Transverse colon (tissue), 1 donor: ENCODE results near the gene IL22RA1.

ENCODE experiments used
- EP300 ChIP-seq: sonication (generic); formaldehyde crosslinking; IDR thresholded peaks from one replicate; pipeline ENCODE4 v1.6.1; 2017; ENCODE audit warnings: antibody characterized with exemption, low read depth
- POLR2A ChIP-seq: fragments of 450-650 bp; IDR thresholded peaks from one replicate; pipeline ENCODE4 v1.6.1; 2016; ENCODE audit warnings: antibody characterized with exemption, mild to moderate bottlenecking, moderate library complexity

- TF ChIP-seq EP300 (no peak), POLR2A (no peak)
Measured at GRCh38 chr1:24081190-24081589, 61.8 kb downstream of the IL22RA1 start.
